K562 (cell line): ENCODE results near the gene CST6. TPM values are rescaled to one million over a fixed set of nuclear protein-coding genes. Genes with fewer than 3 reads are reported as not detected.
A peak's percentile ranks its signal among the peaks of the same experiment; 100 is the strongest.

ENCODE experiments used
- BRCA1 ChIP-seq, 2 experiments: fragments of 450-650 bp in 1 of 2; sonication (generic) in 1 of 2; formaldehyde crosslinking in 1 of 2; IDR thresholded peaks; 2 replicates each; pipeline versions ENCODE4 v1.5.0 to v1.6.1; 2017 to 2020; ENCODE audit warnings: mild to moderate bottlenecking in 1 of 2, missing genetic modification reagents in 1 of 2
- CAMTA2 ChIP-seq: fragments of 250-450 bp; sonication (Bioruptor Pico); conservative IDR thresholded peaks from 2 replicates; pipeline ENCODE4 v1.5.1; 2022
- CTBP1 ChIP-seq: fragments of 450-650 bp; IDR thresholded peaks from 2 replicates; pipeline ENCODE4 v1.6.1; 2016; ENCODE audit warnings: borderline replicate concordance
- ELF1 ChIP-seq: fragments of 200-800 bp; sonication (Bioruptor generic); IDR thresholded peaks from 2 replicates; pipeline ENCODE4 v1.6.1; 2016; ENCODE audit warnings: missing genetic modification characterization, missing compliant biosample characterization
- ESRRA ChIP-seq: fragments of 450-650 bp; IDR thresholded peaks from 2 replicates; pipeline ENCODE4 v1.6.1; 2014; ENCODE audit warnings: low read depth, mild to moderate bottlenecking, moderate library complexity, borderline replicate concordance
- NR2C2 ChIP-seq, 2 experiments: fragments of 200-800 bp in 1 of 2; sonication (Bioruptor generic) in 1 of 2; sonication (generic) in 1 of 2; formaldehyde crosslinking in 1 of 2; IDR thresholded peaks; 2 replicates each; pipeline versions ENCODE4 v1.6.1 to v1.8.0; 2016 to 2022; ENCODE audit warnings: mild to moderate bottlenecking in 1 of 2, missing compliant biosample characterization in 1 of 2, missing genetic modification characterization in 1 of 2, missing genetic modification reagents in 1 of 2
- NR2F6 ChIP-seq: fragments of 450-650 bp; formaldehyde crosslinking; IDR thresholded peaks from 2 replicates; pipeline ENCODE4 v1.4.0; 2020; ENCODE audit warnings: mild to moderate bottlenecking
- NRF1 ChIP-seq, 2 experiments: fragments of 450-650 bp; IDR thresholded peaks in 1 of 2; conservative IDR thresholded peaks in 1 of 2; 2 replicates each; pipeline ENCODE4 v1.6.1; 2014; ENCODE audit warnings: mild to moderate bottlenecking in 2 of 2
- PML ChIP-seq: IDR thresholded peaks from 2 replicates; pipeline ENCODE4 v1.6.1; 2012; ENCODE audit warnings: low read length, inconsistent platforms
- SRSF7 ChIP-seq: fragments of 200-400 bp; formaldehyde crosslinking; optimal IDR thresholded peaks from 2 replicates; pipeline ENCODE3; 2017; ENCODE audit warnings: mild to moderate bottlenecking, low read depth, low read length
- TCF3 ChIP-seq: sonication (generic); formaldehyde crosslinking; IDR thresholded peaks from 2 replicates; pipeline ENCODE4 v1.4.0; 2020; ENCODE audit warnings: mild to moderate bottlenecking, missing genetic modification reagents
- ZBTB17 ChIP-seq: fragments of 450-650 bp; formaldehyde crosslinking; IDR thresholded peaks from 2 replicates; pipeline ENCODE4 v1.4.0; 2020; ENCODE audit warnings: mild to moderate bottlenecking
- ZKSCAN1 ChIP-seq: fragments of 150-350 bp; IDR thresholded peaks from 2 replicates; pipeline ENCODE4 v1.6.1; 2016; ENCODE audit warnings: low read depth, low read length
- polyA plus RNA-seq, 8 experiments: library from polyadenylated mRNA; depleted of rRNA in 4 of 8; stranded (reverse) in 5 of 8; unstranded in 3 of 8; fragments of >200 nt; fragmentation: Nextera tagmentation in 2 of 8; fragmentation: Illumina TruSeq in 1 of 8; extraction: Ambion mirVana in 2 of 8; extraction: Trizol in 1 of 8; gene quantifications; 2 replicates each; pipeline versions ENCODE4 v1.2.1 to v1.2.3, GENCODE V29; 2011 to 2014; ENCODE audit warnings: inconsistent platforms in 1 of 8, missing spikeins in 1 of 8
- total RNA-seq, 7 experiments: library from RNA; depleted of rRNA in 6 of 7; stranded (reverse); fragments of >200 nt in 6 of 7; fragmentation: Illumina TruSeq in 2 of 7; extraction: Trizol in 2 of 7; gene quantifications; 2 replicates each; pipeline versions ENCODE4 v1.2.1 to v1.2.3, GENCODE V29; 2011 to 2021; ENCODE audit warnings: low replicate concordance in 1 of 7
- TF ChIP-seq, protein P1 (sequence below): fragments of 450-650 bp; IDR thresholded peaks from 2 replicates; pipeline ENCODE4 v1.6.1; 2016; ENCODE audit warnings: borderline replicate concordance
- TF ChIP-seq, protein P2 (sequence below), 2 experiments: fragments of 450-650 bp; IDR thresholded peaks; 2 replicates each; pipeline ENCODE4 v1.6.1; 2018; ENCODE audit warnings: mild to moderate bottlenecking in 2 of 2, low read depth in 1 of 2; ENCODE audit not compliant: partially characterized antibody in 2 of 2
- TF ChIP-seq, protein P3 (sequence below): sonication (generic); formaldehyde crosslinking; IDR thresholded peaks from 2 replicates; pipeline ENCODE4 v1.8.0; 2022; ENCODE audit warnings: missing genetic modification reagents, mild to moderate bottlenecking, borderline replicate concordance
- TF ChIP-seq, protein P4 (sequence below): fragments of 250-450 bp; sonication (Bioruptor Pico); IDR thresholded peaks from 2 replicates; pipeline ENCODE4 v1.4.0; 2020; ENCODE audit warnings: mild to moderate bottlenecking

Gene CST6
- total and polyA plus RNA-seq, 9 of the 15 experiments (the other 6 are each of a cell fraction or from before 2014, with no cell fraction given), result not detected

DNA sequence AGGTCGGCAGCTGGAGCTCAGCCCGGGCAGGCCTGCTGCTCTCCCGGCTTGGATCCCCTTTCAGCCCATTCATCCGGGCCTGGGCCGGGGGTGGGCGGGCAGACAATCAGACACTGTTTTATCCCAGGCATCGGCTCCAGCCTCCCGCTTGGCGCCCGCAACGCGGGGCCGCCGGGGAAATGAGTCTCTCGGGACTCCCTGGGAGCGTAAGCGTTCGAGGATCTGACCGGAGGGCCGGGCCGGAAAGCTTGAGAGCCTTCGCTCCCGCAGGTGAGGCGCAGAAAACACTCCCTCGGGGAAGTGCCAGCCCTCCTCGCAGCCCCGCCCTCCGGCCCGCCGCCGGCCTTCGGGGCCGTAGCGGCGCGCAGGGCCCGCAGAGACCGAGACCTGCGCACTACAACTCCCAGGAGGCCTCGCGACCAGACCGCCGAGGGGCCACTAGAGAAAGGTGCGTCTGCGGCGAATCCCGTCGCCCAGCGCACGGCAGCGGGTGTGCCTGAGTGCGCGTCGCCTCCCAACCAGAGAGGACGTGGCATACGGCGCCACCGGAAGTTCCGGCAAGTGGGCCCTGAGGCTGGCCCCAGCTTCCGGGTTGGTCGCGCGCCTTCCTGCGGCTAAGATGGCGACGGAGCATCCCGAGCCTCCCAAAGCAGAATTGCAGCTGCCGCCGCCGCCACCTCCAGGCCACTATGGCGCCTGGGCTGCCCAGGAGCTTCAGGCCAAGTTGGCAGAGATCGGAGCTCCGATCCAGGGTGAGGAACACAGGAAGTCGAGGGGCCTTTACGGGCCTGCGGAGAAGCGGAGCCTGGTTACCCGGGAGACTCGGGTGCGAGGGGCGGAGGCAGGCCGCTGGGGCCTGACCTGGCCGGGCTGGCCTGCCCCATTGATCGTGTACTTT, 40.2 kb downstream of the CST6 start, which contains the start of gene SF3B2 (continued):
- TF ChIP-seq CTBP1 (peak; percentile 95), PML (0 out of 2 replicates have a peak, but pooled peaks have one; percentile 76), SRSF7 (no peak), ZKSCAN1 (peak; percentile 70), CAMTA2 (CRISPR knock-in tag) (no peak), ZBTB17 (CRISPR knock-in tag) (0 out of 2 replicates have a peak, but pooled peaks have one; percentile 14), TCF3 (CRISPR knock-in tag) (0 out of 2 replicates have a peak, but pooled peaks have one; percentile 40), NR2C2 (CRISPR knock-in tag; IDR thresholded peaks at IDR 0.05) (0 out of 2 replicates have a peak, but pooled peaks have one; percentile 66), NR2C2 (tag; IDR thresholded peaks at IDR 0.05) (peak; percentile 94), NR2F6 (CRISPR knock-in tag) (no peak), ESRRA (peak; percentile 84; the same call in 1 of the 2 replicates), NRF1 (conservative IDR thresholded peaks at IDR 0.05 in 1 of 2, IDR thresholded peaks at IDR 0.05 in 1 of 2) (peak; percentile 96 to 97), ELF1 (peak; percentile 98), BRCA1 (IDR thresholded peaks at IDR 0.05) (no peak), BRCA1 (CRISPR knock-in tag; IDR thresholded peaks at IDR 0.05) (no peak)
- TF ChIP-seq, protein P1, sequence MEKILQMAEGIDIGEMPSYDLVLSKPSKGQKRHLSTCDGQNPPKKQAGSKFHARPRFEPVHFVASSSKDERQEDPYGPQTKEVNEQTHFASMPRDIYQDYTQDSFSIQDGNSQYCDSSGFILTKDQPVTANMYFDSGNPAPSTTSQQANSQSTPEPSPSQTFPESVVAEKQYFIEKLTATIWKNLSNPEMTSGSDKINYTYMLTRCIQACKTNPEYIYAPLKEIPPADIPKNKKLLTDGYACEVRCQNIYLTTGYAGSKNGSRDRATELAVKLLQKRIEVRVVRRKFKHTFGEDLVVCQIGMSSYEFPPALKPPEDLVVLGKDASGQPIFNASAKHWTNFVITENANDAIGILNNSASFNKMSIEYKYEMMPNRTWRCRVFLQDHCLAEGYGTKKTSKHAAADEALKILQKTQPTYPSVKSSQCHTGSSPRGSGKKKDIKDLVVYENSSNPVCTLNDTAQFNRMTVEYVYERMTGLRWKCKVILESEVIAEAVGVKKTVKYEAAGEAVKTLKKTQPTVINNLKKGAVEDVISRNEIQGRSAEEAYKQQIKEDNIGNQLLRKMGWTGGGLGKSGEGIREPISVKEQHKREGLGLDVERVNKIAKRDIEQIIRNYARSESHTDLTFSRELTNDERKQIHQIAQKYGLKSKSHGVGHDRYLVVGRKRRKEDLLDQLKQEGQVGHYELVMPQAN, result peak; percentile 88
- TF ChIP-seq, protein P2, sequence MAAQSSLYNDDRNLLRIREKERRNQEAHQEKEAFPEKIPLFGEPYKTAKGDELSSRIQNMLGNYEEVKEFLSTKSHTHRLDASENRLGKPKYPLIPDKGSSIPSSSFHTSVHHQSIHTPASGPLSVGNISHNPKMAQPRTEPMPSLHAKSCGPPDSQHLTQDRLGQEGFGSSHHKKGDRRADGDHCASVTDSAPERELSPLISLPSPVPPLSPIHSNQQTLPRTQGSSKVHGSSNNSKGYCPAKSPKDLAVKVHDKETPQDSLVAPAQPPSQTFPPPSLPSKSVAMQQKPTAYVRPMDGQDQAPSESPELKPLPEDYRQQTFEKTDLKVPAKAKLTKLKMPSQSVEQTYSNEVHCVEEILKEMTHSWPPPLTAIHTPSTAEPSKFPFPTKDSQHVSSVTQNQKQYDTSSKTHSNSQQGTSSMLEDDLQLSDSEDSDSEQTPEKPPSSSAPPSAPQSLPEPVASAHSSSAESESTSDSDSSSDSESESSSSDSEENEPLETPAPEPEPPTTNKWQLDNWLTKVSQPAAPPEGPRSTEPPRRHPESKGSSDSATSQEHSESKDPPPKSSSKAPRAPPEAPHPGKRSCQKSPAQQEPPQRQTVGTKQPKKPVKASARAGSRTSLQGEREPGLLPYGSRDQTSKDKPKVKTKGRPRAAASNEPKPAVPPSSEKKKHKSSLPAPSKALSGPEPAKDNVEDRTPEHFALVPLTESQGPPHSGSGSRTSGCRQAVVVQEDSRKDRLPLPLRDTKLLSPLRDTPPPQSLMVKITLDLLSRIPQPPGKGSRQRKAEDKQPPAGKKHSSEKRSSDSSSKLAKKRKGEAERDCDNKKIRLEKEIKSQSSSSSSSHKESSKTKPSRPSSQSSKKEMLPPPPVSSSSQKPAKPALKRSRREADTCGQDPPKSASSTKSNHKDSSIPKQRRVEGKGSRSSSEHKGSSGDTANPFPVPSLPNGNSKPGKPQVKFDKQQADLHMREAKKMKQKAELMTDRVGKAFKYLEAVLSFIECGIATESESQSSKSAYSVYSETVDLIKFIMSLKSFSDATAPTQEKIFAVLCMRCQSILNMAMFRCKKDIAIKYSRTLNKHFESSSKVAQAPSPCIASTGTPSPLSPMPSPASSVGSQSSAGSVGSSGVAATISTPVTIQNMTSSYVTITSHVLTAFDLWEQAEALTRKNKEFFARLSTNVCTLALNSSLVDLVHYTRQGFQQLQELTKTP (IDR thresholded peaks at IDR 0.05; ENCODE audit: low read depth in 1 of 2, partially characterized antibody in 2 of 2), result peak; percentile 67 to 81
- TF ChIP-seq, protein P3, sequence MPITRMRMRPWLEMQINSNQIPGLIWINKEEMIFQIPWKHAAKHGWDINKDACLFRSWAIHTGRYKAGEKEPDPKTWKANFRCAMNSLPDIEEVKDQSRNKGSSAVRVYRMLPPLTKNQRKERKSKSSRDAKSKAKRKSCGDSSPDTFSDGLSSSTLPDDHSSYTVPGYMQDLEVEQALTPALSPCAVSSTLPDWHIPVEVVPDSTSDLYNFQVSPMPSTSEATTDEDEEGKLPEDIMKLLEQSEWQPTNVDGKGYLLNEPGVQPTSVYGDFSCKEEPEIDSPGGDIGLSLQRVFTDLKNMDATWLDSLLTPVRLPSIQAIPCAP, result no peak
- TF ChIP-seq, protein P4, sequence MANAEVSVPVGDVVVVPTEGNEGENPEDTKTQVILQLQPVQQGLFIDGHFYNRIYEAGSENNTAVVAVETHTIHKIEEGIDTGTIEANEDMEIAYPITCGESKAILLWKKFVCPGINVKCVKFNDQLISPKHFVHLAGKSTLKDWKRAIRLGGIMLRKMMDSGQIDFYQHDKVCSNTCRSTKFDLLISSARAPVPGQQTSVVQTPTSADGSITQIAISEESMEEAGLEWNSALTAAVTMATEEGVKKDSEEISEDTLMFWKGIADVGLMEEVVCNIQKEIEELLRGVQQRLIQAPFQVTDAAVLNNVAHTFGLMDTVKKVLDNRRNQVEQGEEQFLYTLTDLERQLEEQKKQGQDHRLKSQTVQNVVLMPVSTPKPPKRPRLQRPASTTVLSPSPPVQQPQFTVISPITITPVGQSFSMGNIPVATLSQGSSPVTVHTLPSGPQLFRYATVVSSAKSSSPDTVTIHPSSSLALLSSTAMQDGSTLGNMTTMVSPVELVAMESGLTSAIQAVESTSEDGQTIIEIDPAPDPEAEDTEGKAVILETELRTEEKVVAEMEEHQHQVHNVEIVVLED, result peak; percentile 96
